ENCODE results near the gene MAGOH. TPM values are rescaled to one million over a fixed set of nuclear protein-coding genes. Genes with fewer than 3 reads are reported as not detected.

Gene MAGOH
- total and polyA plus RNA-seq, 2 of the 13 experiments (the other 11 are each of a cell fraction or from before 2014, with no cell fraction given) = 24.1 to 87.0 TPM

DNA sequence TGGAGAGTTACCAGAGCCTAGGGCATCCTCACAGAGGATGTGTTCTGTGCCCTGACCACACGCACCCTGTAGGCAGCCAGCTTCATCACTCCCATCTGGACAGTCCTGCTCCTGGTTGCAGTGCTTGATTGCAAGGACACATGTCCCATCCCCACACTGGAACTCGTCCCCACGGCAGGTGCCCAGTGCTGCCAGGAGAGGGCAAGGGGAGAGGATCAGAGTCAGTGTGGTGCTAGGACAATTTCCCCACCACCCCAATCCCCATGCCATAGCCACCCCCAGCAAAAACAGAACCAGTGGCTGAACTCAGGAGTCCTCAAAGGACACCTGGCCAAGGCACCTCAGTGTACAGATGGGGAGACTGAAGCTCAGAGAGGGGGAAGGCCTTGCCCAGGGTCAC lies 37.2 kb upstream of the MAGOH start (continued):
- TF ChIP-seq, protein P1, sequence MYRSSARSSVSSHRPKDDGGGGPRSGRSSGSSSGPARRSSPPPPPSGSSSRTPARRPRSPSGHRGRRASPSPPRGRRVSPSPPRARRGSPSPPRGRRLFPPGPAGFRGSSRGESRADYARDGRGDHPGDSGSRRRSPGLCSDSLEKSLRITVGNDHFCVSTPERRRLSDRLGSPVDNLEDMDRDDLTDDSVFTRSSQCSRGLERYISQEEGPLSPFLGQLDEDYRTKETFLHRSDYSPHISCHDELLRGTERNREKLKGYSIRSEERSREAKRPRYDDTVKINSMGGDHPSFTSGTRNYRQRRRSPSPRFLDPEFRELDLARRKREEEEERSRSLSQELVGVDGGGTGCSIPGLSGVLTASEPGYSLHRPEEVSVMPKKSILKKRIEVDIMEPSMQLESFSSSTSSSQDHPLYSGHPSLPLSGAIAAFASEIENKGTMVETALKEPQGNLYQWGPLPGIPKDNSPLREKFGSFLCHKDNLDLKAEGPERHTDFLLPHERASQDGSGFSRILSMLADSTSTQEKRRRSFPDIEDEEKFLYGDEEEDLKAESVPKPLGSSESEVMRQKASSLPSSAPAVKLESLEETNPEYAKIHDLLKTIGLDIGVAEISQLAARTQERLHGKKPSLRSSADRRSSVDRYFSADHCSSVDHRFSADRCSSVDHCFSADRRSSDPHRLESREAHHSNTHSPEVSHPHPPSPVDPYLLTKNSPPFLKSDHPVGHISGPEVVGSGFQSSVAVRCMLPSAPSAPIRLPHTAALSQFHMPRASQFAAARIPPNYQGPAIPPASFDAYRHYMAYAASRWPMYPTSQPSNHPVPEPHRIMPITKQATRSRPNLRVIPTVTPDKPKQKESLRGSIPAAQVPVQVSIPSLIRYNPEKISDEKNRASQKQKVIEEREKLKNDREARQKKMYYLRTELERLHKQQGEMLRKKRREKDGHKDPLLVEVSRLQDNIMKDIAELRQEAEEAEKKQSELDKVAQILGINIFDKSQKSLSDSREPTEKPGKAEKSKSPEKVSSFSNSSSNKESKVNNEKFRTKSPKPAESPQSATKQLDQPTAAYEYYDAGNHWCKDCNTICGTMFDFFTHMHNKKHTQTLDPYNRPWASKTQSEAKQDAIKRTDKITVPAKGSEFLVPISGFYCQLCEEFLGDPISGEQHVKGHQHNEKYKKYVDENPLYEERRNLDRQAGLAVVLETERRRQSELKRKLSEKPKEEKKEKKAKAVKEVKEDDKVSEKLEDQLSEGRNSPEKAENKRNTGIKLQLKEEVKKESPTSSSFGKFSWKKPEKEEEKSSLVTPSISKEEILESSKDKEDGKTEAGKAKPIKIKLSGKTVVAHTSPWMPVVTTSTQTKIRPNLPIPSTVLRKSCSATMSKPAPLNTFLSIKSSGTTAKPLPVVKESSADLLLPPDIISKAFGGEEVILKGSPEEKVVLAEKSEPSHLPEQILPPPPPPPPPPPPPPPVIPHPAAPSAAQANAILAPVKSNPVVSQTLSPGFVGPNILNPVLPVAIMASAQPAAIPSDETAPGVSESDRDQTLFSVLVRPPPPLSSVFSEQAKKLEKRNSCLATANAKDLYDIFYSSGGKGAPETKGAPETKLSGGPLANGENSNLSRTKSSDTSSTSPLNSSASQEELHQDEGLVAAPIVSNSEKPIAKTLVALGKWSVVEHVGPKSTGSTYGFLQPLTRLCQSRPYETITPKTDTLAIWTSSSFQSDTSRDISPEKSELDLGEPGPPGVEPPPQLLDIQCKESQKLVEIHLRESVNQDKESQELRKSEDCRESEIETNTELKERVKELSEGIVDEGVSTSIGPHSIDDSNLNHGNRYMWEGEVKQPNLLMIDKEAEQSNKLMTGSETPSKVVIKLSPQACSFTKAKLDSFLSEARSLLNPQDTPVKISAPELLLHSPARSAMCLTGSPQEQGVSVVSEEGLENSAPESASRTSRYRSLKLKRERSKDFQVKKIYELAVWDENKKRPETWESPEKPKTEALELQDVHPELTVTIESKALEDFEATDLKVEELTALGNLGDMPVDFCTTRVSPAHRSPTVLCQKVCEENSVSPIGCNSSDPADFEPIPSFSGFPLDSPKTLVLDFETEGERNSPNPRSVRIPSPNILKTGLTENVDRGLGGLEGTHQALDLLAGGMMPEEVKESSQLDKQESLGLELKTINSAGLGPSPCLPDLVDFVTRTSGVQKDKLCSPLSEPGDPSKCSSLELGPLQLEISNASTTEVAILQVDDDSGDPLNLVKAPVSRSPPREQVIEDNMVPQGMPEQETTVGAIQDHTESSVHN (CRISPR knock-in tag; IDR thresholded peaks at IDR 0.05) = no peak
- TF ChIP-seq, protein P2, sequence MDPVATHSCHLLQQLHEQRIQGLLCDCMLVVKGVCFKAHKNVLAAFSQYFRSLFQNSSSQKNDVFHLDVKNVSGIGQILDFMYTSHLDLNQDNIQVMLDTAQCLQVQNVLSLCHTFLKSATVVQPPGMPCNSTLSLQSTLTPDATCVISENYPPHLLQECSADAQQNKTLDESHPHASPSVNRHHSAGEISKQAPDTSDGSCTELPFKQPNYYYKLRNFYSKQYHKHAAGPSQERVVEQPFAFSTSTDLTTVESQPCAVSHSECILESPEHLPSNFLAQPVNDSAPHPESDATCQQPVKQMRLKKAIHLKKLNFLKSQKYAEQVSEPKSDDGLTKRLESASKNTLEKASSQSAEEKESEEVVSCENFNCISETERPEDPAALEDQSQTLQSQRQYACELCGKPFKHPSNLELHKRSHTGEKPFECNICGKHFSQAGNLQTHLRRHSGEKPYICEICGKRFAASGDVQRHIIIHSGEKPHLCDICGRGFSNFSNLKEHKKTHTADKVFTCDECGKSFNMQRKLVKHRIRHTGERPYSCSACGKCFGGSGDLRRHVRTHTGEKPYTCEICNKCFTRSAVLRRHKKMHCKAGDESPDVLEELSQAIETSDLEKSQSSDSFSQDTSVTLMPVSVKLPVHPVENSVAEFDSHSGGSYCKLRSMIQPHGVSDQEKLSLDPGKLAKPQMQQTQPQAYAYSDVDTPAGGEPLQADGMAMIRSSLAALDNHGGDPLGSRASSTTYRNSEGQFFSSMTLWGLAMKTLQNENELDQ (CRISPR knock-in tag; IDR thresholded peaks at IDR 0.05; ENCODE audit: borderline replicate concordance) = no peak
- TF ChIP-seq, protein P3, sequence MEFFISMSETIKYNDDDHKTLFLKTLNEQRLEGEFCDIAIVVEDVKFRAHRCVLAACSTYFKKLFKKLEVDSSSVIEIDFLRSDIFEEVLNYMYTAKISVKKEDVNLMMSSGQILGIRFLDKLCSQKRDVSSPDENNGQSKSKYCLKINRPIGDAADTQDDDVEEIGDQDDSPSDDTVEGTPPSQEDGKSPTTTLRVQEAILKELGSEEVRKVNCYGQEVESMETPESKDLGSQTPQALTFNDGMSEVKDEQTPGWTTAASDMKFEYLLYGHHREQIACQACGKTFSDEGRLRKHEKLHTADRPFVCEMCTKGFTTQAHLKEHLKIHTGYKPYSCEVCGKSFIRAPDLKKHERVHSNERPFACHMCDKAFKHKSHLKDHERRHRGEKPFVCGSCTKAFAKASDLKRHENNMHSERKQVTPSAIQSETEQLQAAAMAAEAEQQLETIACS (CRISPR knock-in tag; IDR thresholded peaks at IDR 0.05) = no peak
- TF ChIP-seq HDAC6 (IDR thresholded peaks at IDR 0.05; ENCODE audit: low read depth, low read length) = no peak
- TF ChIP-seq, protein P4, sequence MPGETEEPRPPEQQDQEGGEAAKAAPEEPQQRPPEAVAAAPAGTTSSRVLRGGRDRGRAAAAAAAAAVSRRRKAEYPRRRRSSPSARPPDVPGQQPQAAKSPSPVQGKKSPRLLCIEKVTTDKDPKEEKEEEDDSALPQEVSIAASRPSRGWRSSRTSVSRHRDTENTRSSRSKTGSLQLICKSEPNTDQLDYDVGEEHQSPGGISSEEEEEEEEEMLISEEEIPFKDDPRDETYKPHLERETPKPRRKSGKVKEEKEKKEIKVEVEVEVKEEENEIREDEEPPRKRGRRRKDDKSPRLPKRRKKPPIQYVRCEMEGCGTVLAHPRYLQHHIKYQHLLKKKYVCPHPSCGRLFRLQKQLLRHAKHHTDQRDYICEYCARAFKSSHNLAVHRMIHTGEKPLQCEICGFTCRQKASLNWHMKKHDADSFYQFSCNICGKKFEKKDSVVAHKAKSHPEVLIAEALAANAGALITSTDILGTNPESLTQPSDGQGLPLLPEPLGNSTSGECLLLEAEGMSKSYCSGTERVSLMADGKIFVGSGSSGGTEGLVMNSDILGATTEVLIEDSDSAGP (CRISPR knock-in tag; IDR thresholded peaks at IDR 0.05; ENCODE audit: borderline replicate concordance) = no peak
- no peak for TF ChIP-seq FOXA3 (CRISPR knock-in tag; IDR thresholded peaks at IDR 0.05)
- TF ChIP-seq ZNF543 (CRISPR knock-in tag; IDR thresholded peaks at IDR 0.05) = no peak
- no peak for TF ChIP-seq SMAD3 (CRISPR knock-in tag; IDR thresholded peaks at IDR 0.05)
- no peak for TF ChIP-seq YEATS4 (CRISPR knock-in tag; IDR thresholded peaks at IDR 0.05; ENCODE audit: borderline replicate concordance)
- TF ChIP-seq, protein P5, sequence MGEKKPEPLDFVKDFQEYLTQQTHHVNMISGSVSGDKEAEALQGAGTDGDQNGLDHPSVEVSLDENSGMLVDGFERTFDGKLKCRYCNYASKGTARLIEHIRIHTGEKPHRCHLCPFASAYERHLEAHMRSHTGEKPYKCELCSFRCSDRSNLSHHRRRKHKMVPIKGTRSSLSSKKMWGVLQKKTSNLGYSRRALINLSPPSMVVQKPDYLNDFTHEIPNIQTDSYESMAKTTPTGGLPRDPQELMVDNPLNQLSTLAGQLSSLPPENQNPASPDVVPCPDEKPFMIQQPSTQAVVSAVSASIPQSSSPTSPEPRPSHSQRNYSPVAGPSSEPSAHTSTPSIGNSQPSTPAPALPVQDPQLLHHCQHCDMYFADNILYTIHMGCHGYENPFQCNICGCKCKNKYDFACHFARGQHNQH (CRISPR knock-in tag; IDR thresholded peaks at IDR 0.05) = no peak
- TF ChIP-seq ZFP41 (CRISPR knock-in tag; IDR thresholded peaks at IDR 0.05; ENCODE audit: borderline replicate concordance) = no peak
- TF ChIP-seq ZNF207 (IDR thresholded peaks at IDR 0.05; ENCODE audit: borderline replicate concordance) = no peak
- TF ChIP-seq ZC3H13 (CRISPR knock-in tag; IDR thresholded peaks at IDR 0.05) = no peak
- no peak for TF ChIP-seq ZSCAN29 (CRISPR knock-in tag; conservative IDR thresholded peaks at IDR 0.05)
- TF ChIP-seq CENPT (CRISPR knock-in tag; IDR thresholded peaks at IDR 0.05; ENCODE audit: low read depth) = no peak

Measured in HepG2 (cell line).